HUDEP-2 (cell line): Measurements from ENCODE around the gene PTPRN2.

ENCODE experiments used
- DNase-seq, 76 experiments: peaks; one replicate each; lab custom pipeline; 2025; ENCODE audit not compliant: unreplicated experiment in 76 of 76; lab: John Stamatoyannopoulos, UW

Gene PTPRN2

DNA sequence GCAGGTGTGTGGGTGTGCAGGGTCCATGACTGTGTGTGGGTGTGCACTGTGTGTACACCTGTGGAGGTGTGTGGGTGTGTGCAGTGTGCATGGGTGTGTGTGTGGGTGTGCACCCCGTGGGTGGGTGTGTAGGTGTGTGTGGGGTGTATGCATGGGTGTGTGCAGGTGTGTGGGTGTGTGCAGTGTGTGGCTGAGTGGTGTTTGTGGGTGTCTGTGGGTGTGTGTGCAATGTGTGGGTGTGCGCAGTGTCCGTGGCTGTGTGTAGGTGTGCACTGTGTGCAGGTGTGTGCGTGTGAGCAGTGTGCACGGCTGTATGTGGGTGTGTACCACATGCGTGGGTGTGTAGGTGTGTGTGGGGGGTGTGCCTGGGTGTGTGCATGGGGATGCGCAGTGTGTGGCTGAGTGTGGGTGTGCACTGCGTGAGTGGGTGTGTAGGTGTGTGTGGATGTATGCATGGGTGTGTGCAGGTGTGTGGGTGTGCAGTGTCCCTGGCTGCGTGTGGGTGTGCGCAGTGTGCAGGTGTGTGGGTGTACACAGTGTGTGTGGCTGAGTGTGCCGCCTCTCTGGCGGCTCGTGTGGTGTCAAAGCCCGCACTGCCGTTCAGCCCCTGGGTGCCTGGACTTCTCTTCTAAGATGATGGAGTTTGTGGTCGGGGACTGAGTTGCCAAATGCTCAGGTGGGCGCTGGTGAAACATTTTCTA, 1042.5 kb downstream of the PTPRN2 start:
- no peak for DNase-seq

DNA sequence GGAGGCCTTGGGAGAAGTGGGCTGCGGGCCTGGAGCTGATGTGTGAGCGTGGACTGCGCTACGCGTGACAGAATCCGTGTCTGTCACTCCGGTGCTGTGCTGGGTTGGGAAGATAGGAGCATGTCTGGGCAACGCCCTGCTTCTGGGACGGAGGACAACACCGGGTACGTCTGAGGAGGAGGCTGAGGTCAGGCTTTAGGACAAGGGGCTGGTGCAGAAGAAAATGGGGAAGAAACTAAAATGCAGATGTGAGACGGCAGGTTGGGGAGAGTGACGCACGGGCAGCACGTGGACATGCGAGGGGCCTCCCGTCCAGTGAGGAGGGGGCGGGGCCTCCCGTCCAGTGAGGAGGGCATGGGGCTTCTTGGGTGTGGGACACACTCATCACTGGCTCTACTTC, 1043.4 kb downstream of the PTPRN2 start:
- DNase-seq = no peak

DNA sequence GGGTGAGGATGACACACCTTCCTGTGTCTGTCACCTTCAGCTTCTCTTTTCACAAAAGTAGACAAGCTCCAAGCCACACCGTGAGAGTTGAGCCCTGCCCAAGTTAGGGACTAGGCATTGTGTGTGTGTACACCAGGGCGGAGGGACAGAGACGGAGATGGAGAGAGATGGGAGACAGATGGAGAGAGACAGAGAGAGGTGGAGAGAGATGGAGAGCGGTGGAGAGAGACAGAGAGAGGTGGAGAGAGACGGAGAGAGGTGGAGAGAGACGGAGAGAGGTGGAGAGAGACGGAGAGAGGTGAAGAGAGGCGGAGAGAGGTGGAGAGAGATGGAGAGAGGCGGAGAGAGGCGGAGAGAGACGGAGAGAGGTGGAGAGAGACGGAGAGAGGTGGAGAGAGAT, 1043.8 kb downstream of the PTPRN2 start:
- DNase-seq = no peak

DNA sequence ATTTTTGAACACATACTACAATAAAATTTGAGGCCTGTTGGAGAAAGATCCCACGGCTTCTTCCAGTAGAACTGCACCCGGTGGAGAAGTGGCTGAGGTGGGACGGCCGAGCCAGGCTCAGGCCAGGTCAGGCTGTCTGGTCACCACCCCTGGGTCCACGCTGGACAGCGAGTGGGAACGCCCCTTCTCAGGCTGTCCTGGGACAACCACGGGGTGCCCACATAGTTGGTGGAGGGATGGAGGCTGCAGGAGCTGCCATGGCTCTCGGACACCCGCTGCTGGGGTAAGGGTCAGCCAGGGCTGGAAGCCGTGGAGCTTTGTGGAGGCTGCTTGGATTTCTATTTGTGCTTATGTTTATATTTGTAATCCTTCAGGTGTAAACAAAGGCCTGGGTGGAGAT, 1044.3 kb downstream of the PTPRN2 start:
- DNase-seq = no peak

DNA sequence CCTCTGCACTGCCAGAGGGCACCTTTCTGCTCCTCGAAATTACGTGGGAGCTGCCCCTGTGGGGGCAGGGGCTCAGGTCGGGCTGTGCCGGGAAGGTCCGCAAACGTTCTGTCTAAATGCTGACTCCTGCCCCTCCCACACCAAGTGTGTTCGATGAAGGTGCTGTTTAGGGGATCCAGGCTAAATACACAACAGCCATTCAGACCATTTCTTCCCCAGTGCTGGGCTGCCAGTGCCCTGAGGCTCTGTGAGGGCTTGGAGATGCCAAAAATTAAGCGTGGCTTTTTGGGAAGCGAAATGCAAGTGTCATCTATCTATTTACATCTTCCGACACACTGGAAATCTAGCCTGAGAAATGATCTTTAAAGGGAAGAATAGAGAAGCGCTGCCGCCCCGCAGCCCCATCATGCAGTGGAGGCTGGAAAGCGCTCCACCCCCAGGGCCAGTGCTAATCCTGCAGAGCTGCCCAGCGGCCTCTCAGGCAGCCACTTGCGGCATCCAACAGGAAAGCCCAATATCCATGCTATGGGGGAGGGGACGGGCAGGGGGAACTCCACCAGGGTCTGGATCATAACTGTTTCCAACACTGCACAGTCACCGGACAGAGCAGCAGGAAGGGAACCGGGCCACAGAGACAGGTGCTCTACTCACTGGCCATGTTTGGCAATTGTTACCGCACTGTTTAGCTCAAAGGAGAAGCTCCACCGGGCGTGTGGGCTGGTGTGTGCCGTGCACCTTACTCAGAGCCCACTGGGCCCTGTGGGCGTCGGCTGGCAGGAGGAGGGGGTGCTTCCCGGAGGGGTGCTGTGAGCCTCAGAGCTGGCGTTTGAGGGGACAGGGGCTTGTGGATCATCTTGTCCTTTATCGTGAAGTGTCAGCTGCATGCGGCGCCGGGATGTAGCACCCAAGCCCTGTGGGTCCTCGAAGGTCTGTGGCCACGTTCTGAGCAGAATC, 1045.3 kb downstream of the PTPRN2 start:
- no peak for DNase-seq

DNA sequence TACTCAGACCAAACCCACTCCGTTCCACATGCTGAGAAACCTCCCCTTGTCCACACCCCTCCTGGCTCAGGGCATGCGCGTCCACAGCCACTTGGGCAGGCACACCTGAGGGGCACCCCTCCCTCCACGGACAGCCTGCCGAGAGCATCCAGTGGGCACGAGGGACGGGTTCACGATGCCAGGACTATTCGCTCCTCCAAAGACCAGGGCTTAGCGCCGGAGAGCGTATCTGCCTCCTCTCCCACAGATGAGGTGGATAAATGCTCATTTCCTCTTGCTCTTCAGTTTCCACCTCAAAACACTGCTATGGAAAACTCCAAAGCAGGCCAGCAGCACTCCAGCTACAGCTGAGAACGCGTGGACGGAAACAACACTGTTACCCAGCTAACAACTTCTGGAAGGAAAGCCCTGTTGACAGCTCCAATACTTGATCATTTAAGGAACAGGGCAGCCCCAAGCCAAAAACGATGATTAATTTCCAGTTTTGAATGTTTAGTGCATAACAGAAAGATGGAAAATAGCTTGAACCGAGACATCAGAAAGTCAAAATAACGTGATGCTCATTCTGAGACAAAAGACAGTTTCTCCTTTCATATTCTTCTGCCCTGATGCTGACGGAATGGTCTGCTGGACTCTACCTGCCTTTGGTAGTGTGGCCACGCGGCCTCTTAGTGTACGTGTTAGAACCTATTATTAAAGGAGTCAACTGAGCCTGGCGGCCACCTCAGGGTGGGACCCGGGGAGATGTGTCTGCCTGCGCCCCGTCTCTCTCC, 1046.1 kb downstream of the PTPRN2 start:
- DNase-seq = no peak

DNA sequence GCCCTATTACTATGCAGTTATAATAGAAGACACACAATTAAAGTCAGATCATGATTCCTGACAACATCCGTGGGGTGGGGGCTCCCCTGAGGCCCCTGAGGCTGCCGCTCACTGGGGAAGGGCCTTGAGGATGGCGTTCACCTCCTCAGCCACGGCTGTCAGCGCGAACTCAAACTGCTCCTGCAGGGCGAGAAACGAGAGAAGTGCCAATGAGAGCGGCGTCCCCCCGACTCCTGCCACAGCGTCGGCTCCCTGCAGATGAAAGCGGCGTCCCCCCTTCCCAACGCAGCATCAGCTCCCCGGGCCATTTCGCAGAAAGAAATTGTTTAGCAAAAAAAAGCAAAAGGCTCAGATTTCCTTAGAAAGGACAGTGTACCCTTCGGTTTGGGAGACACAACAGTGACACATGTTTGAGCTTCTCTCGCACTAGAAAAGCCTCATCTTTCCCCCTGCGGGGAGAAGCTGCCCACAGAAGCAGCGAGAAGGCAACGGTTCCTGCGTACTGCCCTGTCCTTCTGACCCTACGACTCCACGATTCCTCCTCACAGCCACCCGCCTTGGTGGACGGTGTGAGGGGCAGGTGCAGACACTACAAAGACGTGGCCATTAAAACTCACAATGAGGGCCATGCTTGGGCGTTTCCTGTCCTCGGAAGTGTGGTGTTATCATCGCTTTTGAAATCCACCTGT, 1046.9 kb downstream of the PTPRN2 start:
- no peak for DNase-seq

DNA sequence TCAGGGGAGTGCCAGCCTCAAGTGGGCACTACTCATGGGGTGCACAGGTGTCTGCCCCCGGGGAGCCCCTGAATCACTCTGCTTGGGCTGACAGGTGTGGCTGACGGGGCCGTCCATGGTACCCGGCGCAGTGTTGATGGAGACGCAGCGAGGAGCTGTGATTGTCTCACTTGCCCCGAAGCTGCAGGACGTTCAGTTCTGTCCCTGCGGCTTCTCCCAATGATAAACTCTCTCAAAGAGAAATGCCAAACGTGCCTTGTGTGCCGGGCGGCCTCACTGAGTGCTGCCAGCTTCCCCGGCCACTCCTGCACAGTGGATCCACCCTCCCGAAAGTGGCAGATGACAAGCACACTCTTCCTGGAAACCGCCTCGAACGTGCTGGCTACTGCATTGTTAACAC, 1047.6 kb downstream of the PTPRN2 start:
- no peak for DNase-seq

DNA sequence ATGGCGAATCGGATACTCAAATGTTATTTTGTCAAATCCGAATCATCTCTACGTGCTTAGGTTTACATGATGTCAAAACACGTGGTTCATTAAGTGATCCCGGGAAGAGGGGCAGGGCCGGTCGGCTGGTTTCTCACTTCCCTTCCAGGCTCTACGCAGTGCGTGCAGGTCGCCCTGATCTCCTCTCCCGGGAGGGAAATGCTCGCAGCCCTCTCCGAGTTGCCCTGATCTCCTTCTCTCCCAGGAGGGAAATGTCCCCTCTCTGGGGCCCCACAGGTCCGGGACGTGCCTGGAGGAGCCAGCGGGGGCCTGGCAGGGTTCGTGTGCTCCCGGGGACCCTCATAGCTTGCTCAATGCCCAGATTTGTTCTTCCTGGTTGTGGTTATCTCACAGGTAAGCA, 1048.1 kb downstream of the PTPRN2 start:
- DNase-seq = no peak

DNA sequence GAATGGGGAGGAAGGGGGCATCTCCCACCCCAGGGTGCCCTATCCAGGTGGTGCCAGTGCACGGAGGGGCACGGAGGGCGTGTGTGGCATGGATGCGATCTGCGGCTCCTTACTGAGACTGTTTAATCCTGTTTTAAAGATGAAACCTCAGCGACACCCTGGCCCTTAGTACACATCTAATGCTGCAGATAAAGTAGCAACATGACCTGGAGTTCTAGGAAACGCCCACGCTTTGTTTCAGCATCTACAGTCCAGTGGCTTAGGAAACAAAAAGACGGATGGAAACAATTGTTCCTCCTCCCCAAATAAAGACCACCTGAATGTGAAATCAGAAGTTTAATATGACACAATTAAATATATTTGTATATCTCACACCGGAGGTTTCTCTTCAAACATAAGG, 1048.9 kb downstream of the PTPRN2 start:
- DNase-seq = peak in 1 of 76 experiments; percentile 4

DNA sequence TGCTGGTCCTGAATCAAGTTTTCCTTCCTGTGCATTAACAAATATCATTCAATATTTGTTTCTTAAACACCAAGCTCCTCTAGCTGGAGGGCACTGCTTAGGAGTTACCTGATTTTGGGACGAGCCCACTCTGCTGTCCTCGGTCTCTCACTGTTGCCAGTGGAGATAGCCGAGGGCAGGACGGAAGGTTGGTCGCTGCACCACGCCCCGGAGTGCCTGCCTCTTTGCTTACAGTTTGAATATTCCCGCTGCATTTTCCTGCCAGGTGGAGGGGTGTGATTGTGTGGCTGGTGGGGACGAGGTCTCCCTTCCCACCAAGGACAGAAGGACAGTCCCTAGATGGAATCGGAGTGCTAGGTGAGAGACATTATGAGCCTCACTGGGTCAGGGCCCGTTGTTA, 1049.3 kb downstream of the PTPRN2 start:
- no peak for DNase-seq

DNA sequence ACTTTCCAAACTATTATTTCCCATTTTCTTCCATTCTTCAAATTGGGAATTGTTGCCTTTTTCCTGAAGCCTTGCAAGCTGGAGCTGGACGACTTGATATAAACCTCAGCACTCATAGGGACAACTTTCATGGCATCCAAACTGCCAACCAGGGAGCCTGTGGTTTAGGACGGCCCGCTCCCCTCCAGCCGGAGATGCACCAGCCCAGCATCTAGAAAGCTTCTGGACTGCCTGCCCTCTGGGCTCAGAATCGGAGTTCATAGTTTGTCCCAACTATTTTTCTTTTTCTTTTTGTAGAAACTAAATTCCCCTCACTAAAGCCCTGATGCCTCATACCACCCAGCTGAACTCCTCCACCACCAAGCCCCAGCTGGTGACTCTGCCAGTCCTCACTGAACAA, 1050.6 kb downstream of the PTPRN2 start:
- DNase-seq = no peak

DNA sequence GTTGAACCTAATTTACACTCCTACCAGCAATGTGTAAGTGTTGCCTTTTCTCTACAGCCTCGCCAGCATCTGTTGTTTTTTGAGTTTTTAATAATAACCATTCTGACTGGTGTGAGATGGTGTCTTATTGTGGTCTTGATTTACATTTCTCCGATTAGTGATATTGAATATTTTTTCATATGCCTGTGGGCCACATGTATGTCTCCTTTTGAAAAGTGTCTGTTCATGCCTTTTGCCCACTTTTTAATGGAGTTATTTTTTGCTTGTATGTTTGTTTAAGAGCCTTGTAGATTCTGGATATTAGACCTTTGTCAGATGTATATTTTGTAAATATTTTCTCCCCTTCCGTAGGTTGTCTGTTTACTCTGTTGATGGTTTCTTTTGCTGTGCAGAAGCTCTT, 1055.6 kb downstream of the PTPRN2 start:
- no peak for DNase-seq

DNA sequence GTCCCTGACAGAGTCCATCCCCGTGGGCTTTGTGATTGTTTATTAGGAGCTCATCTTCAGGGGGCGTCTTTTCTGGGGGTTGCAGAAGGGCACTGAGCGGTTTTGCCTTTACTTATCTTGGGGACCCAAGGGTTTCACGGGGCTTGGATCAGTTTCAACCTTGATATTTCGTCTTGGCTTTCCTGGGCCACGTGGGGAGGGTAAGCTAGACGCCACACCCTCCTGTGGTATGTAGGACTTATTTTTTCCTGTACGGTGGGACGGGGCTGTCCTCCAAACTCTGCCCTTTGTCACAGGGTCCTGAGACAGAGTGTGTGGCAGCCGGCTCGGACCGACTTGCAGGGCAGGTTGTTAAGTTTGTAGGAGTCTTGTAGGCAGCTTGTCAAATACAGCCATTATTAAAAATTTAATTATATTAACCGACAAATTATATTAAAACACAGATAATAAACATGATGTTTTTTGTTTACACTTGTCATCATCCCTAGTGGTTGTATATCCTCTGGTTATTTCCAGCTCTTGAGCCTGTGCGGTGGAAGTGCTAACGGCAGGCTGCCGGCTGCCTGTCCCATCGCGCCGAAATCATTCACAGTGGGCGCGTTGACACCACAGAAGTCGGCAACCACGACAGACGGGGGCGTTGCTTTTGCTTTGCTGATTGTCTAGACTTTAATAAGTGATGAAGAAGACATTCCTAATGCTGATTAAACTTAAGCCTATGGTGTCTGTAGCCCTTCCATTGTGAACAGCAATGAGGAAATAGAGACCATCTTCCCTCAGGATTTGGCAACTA, 1057.7 kb downstream of the PTPRN2 start:
- DNase-seq = no peak

DNA sequence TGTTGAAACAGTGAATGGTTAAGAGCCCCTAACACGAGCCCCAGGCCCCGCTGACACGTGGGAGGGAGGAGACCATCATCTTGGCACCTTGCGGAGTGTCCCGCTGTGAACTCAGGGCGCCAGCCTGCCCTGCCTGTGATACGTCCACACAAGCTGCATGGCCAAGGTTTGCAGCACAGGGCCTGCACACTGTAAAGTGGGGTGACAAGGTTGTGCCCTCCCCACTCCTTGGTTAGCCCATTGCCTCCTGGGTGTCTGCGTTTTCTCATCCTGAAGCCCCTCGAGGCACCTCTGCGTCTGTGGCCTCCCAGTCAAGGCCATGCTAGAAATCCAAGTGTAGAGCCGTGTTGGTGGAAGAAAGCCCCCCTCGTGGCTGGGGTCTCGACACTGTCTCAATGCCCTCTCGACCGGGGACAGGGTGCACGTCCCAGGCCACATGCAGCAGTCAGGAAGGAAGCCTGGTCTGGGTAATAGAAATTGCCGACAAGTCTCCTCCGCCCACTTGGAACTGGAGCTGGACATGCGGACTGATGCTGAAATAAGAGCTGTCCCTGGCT, 1058.8 kb downstream of the PTPRN2 start:
- no peak for DNase-seq

DNA sequence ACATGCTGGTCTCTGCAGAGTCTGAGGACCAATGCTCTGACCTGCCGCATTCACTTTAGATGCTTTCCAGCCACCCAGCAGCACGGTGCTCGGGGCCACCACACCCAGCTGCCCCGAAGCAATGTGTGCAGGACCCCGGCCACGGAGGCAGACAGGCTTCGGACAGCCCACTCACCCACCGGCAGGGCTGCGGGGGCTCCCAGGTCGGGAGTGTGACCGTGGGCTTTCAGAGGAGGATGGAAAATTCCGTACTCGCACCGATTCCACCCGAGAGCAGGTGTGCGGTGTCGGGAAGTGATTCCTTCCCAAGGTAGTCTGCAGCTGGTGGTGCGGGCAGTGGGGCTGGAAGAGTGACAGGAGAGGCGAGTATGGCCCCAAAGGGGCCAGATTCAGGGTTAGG, 1059.9 kb downstream of the PTPRN2 start:
- no peak for DNase-seq

DNA sequence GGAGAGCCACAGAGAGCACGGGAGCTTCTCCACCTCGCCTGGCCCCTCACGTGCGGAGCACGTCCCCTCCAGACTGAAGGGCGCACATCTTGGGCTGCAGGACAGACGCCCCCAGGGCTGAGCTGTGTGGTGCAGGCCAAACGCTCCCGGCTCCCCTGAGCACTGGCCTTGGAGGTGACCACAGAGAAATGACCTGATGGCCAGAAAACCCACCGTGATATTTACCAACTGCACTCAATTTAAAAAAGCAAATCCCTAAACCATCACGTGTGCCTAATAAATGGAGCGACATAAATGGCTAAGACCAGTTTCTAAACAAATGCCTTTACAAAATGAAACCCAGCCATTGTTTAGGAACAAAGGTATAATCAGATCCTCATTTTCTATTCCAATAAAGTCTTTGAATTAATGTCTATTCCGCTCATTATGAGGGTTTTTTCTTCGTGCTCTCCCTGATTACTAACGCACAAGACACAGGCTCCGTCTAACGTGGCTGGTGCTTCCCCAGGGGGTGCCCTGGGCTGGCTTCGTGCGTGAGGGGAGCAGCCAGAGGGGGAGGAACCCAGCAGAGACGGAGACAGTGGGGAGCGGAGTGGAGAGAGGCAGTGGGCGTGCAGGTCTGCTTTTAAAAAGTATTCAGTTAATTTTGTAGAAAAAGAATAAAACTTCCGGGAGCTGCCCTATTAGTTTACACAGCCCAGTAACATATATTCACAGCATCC, 1060.5 kb downstream of the PTPRN2 start:
- DNase-seq = no peak

DNA sequence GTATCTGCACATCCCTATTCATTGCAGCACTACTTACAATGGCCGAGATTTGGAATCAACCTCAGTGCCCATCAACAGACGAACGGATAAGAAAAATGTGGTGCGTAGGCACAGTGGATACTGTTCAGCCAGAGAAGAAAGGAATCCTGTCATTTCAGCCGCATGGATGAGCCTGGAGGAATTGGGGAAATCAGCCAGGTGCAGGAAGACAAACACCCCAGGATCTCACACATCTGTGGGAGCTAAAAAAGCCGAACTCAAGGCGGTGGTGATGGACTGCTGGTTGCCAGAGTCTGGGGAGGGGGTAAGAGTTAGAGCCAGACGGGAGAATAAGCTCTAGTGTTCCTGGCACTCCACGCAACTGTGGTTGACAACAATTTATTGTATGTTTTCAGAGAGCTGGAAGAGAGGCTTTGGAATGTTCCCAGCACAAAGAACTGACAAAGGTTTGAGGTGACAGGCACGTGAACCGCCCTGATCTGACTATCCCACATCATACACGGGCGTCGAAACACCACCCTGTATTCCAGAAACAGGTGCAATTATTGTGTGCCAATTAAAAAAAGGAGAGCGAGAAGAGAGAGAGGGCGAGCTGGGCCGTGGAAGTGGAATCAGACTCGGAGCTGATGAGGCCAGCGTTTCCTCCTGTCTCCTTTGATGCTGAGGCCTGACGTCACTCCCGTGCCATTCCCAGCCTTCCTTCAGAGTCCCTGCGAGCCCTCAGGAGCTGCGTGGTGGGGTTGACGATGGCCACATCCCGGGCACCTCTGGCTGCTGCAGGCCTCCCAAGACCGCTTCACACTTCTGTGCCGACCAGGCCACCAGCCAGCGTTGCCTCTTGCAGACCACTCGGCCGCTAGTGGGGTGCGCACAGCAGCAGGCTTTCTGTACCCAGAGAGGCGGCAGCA, 1061.4 kb downstream of the PTPRN2 start:
- no peak for DNase-seq
